ENCODE data around the gene CHCHD6.

CHCHD6 gene

DNA sequence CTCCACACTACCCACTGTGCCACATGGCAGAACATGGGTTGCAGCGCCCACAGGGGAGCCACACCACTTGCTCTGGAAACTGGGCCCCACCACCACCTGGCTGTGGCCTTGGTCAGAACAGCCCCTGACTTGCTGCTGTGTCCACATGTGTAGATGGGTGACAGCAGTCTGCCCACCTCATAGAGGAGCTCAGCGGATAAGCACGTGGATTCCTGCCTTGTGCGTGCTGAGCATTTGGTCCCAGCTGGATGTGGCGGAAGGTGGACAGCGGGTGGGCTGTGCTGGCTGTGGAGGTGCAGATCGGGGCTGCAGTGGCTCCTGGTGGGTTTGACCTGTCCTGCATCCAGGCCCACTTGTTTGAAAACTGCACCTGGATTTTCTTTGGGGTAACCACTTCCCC lies 272.9 kb downstream of the CHCHD6 start:
- no peak for DNase-seq (ENCODE audit: low read depth in 2 of 2)

DNA sequence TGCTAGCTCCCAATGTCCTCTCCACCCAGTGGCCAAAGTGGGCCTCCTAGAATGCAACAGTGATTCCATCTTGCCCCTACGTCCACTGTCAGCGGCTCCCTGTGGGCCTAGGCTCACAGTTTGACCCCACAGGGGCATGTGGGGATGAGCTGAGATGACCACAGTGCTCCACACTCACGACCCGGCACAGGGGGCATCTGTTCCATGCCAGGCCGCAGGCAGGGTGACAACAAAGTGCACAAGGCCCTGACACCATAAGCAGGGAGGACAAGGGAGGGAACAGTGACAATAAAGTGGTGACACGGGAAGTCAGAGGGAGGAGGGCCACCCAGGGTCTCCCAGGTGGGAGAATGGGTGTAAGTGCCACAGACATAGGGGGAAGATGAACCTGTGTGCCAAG lies 273.8 kb downstream of the CHCHD6 start:
- no peak for DNase-seq (ENCODE audit: low read depth in 2 of 2)

GRCh38 chr3:126978291-126978690 lies 274.3 kb downstream of the CHCHD6 start:
- DNase-seq (ENCODE audit: low read depth in 2 of 2): no peak

GRCh38 chr3:126979046-126979628 lies 275.1 kb downstream of the CHCHD6 start:
- no peak for DNase-seq (ENCODE audit: low read depth in 2 of 2)

GRCh38 chr3:126980266-126980811 lies 276.3 kb downstream of the CHCHD6 start:
- DNase-seq (ENCODE audit: low read depth in 2 of 2): no peak

DNA sequence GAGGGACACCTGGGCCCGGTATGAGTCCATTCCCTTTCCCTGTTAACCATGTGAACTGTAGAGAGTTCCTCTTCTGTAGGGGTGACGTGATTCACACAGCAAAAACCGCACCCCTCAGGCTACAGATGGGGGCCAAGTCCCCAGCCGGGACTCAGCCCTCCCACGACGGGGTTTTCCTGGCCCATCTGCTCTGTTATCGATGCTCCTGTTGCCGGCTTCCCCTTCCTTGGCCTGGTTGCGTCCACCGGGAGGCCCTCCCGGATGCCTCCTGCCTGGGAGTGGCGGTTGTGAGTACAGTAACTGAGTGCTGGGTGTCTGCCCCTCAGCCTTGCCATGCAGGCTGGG lies 278.1 kb downstream of the CHCHD6 start:
- peak; percentile 41 to 44 for DNase-seq (ENCODE audit: low read depth in 2 of 2)

DNA sequence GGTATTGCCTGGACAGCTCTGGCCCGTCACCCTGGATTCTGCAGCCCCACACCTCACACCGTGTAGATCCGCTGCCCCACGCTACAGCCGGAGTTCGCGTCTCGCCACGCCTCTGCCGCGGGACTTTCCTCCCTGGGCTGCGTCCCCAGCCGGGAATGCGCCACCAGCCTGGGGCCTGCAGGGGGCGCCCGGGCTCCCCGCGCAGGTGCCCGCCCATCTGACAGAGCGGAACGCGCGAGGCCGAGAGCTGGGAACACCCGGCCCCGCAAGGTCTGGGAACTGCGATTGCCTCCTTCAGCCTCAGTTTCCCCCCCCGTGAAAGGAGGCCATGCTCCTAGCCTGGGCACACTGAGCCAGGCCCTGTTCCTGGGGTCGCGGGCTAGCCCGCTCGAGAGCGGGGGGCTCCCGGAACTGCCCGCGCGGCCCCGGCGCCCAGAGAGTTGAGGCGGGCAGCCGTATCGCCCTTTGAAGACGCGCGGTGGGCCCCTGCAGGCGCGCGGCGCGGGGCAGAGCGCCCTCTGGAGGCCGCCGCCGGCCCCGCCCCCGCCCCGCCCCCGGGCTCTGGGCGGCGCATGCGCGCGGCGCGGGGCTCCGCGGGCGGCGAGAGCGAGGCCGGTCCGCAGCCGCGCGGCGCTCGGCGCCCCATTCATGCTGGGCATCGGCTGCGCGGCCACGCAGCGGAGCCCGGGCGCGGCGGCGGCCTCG lies 278.6 kb downstream of the CHCHD6 start, which contains the start of gene PLXNA1:
Gene PLXNA1 (plus strand): TSS at position 645 of the 705 bp plus-strand sequence. CDS start 5,479 bp downstream, outside the sequence.
- peak; percentile 71 to 75 for DNase-seq (ENCODE audit: low read depth in 2 of 2)

- DNase-seq (ENCODE audit: low read depth in 2 of 2): no peak
These were observed 279.2 kb downstream of the CHCHD6 start for GRCh38 chr3:126983276-126983652.

DNA sequence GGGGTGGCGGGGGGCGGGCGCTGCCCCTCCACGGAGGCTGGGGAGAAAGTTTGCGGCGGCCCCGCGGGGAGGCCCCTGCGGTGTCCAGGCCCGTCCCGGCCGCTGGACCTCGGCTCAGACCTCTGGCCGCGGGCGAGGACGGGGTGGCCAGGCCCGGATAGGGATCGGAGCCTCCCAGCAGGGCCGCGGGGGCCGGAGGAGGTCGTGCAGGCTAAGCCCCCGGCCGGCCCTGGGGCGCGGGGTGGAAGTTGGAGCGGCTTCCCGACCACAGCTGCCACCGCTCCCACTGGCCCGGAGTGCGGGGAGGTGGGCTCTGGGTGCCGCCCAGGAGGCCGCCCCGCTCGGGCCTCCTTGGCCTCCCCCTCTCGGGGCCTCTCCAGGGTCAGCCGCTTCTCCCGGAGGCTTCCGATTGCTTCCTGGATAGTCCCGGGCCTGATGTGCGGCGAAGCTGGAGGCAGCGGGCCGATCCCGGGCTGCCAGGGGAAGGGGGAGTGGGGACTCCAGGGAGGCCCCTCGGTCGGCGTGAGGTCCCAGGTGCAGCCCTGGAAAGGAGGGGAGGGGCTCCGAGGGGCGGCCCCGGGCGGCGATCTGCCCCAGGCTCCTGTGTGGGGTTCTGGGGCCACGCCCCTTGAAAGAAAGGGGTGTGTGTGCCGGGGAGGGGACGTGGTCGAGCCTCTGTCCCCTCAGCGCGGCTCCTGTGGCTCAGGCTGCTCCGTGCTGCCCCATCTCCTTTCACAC lies 279.8 kb downstream of the CHCHD6 start:
- DNase-seq (ENCODE audit: low read depth in 2 of 2): peak; percentile 7 to 41

- no peak for DNase-seq (ENCODE audit: low read depth in 2 of 2)
These were observed 280.5 kb downstream of the CHCHD6 start for GRCh38 chr3:126984391-126985131.

DNA sequence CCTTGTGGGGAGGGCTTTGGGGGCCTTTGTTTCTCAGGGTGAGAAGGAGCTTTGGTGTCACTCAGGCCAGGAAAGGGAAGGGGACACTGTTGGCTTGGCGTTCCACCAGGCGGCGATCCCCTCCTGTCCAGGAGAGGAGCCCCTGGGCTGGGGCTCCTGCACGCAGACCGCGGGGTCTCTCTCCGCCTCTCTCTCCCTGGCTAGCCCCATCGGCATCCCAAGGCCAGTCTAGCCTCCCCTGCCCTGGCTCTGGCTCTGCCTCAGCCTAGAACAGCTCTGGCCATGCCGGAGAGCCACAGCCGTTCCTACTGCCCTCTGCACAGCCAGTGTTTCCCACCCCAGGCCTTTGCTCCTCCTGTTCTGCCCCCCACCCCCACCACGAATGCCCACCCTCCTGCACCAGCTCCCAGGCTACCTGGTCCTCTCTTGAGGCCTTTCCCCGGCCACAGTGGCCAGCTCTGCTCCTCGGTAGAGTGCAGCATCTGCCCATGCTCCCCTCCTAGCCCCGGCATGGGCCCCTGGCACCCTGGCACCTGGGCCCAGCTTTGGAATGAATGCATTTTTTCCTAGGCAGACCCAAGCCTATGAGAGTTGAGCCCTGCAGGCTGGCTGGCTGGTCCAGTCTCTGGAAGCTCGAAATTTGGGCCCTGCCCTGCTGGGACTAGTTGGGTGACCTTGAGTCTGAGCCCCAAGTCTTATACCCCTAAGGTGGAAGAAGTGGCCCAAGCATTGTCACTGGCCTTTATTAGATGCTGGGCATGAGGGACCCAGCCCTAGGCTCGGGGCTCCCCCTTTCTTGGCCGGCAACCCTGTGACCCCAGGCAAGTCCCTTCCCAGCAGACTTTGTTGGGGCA lies 281.3 kb downstream of the CHCHD6 start:
- DNase-seq (ENCODE audit: low read depth in 2 of 2): no peak

GRCh38 chr3:126986001-126986400 lies 282.0 kb downstream of the CHCHD6 start:
- no peak for DNase-seq (ENCODE audit: low read depth in 2 of 2)

DNA sequence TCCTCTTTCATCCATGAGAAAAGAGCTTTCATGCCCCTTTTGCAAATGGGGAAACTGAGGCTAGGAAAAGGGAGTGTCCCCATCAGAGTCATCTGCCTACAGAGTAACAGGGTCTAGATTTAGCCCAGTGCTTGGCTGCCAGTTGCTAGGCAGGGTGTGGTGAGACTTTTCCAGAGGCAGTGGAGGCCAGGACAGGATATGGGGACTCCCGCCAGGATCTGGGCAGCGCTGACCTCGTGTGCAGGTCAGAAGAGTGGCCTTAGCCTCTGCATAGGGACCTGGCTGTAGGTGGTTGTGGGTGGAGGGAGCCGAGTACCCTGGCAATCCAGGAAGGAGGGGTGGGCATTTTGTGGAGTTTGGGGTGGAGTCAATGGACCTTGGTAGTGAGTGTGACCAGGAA lies 283.1 kb downstream of the CHCHD6 start:
- DNase-seq (ENCODE audit: low read depth in 2 of 2): no peak

DNA sequence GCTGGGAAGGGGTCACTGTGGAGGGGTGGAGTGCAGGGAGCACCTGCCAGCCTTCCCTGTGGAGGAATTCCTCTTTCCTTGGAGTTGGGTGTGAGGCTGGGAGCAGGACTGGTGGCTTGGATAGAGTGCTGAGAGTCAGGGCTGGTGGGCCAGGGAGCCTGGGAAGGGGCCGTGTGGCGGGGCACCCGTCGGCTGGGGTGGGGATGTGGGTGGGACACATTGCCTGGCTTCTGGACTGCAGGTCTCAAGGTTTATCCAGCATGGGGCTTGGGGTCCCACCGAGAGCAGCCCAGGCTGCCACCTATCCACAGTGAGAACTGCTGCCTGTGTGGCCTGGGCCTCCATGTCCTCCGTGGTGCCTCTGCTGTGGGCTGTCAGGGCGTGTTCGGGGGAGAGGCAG lies 283.6 kb downstream of the CHCHD6 start:
- DNase-seq (ENCODE audit: low read depth in 2 of 2): no peak

- no peak for DNase-seq (ENCODE audit: low read depth in 2 of 2)
These were observed 284.5 kb downstream of the CHCHD6 start for GRCh38 chr3:126988451-126989021.

GRCh38 chr3:126989316-126990023 lies 285.4 kb downstream of the CHCHD6 start:
- DNase-seq (ENCODE audit: low read depth in 2 of 2): no peak

GRCh38 chr3:126990024-126990700 lies 286.1 kb downstream of the CHCHD6 start:
- no peak for DNase-seq (ENCODE audit: low read depth in 2 of 2)

- no peak for DNase-seq (ENCODE audit: low read depth in 2 of 2)
These were observed 286.9 kb downstream of the CHCHD6 start for GRCh38 chr3:126990890-126991289.
